K562 (cell line): ENCODE measurements around the gene HOXA10. TPM values are rescaled to one million over a fixed set of nuclear protein-coding genes. Genes with fewer than 3 reads are reported as not detected.

Experiments
- ATAC-seq: fragments of 200-7000 bp; cut with Tn5 transposase; 3 replicates; pipeline ENCODE4 v1.9.1; 2020; ENCODE audit warnings: moderate library complexity
- BruUV-seq: library from RNA; stranded (reverse); fragments of 400-500 nt; replicated peaks from 2 replicates; lab custom pipeline; 2021; lab: Mats Ljungman, UMichigan
- CTCF ChIA-PET: fragments of 300-600 bp; formaldehyde crosslinking; extraction: SDS; loops from one replicate; lab custom pipeline; 2021; ENCODE audit warnings: low intra/inter-chr PET ratio; lab: Yijun Ruan, JAX
- POLR2A ChIA-PET: fragments of 300-600, 350-650 bp; sonication (Branson Sonifier 250); formaldehyde crosslinking; extraction: SDS; loops from one replicate; lab custom pipeline; 2021; ENCODE audit warnings: antibody characterized with exemption, inconsistent platforms; lab: Yijun Ruan, JAX
- DNase-seq, 4 experiments: peaks; one replicate each; pipeline versions ENCODE4 v3.0.0 to v3.0.0-alpha.2; 2011 to 2018; ENCODE audit warnings: low spot score in 3 of 4, mixed read lengths in 3 of 4; ENCODE audit errors: extremely low read depth in 1 of 4
- FAIRE-seq: peaks from 2 replicates; lab custom pipeline; 2011; peaks lifted over from hg19 to GRCh38; lab: Jason Lieb, UNC
- H2AFZ ChIP-seq: 2 replicates; pipeline ENCODE4 v1.6.0; 2011; ENCODE audit warnings: low read depth, low read length, control low read depth, inconsistent platforms
- H3K27ac ChIP-seq: fragments of 200-600 bp; 3 replicates; pipeline ENCODE4 v1.8.0; 2011; ENCODE audit warnings: low read depth, mild to moderate bottlenecking, control low read depth, inconsistent platforms, low read length, moderate library complexity, mixed read lengths; ENCODE audit errors: extremely low read depth
- H3K27me3 ChIP-seq, 2 experiments: fragments of 300-600 bp in 1 of 2; 2 replicates in 1 of 2; 3 replicates in 1 of 2; pipeline versions ENCODE4 v1.6.0 to v1.8.0; 2011; ENCODE audit warnings: inconsistent platforms in 2 of 2, low read length in 2 of 2, mild to moderate bottlenecking in 1 of 2, mixed read lengths in 1 of 2, moderate library complexity in 1 of 2; ENCODE audit not compliant: control insufficient read depth in 2 of 2, insufficient read depth in 2 of 2
- H3K36me3 ChIP-seq: fragments of 300-600 bp; 3 replicates; pipeline ENCODE4 v1.8.0; 2011; ENCODE audit warnings: mild to moderate bottlenecking, low read length, inconsistent platforms; ENCODE audit not compliant: control insufficient read depth, insufficient read depth
- H3K4me1 ChIP-seq, 2 experiments: fragments of 200-600 bp in 1 of 2; replicated peaks in 1 of 2; 2 replicates in 1 of 2; 3 replicates in 1 of 2; pipeline versions ENCODE4 v1.5.1 to v1.8.0; 2011; ENCODE audit warnings: inconsistent platforms in 2 of 2, low read length in 2 of 2, mild to moderate bottlenecking in 1 of 2, mixed read lengths in 1 of 2, moderate library complexity in 1 of 2; ENCODE audit not compliant: control insufficient read depth in 2 of 2, insufficient read depth in 2 of 2
- H3K4me2 ChIP-seq: 2 replicates; pipeline ENCODE4 v1.6.1; 2011; ENCODE audit warnings: low read length, control low read depth, inconsistent platforms, mixed read lengths; ENCODE audit not compliant: insufficient read depth
- H3K4me3 ChIP-seq: fragments of 200-600 bp; sonication (generic), shearing (Covaris generic); 2 replicates; pipeline ENCODE4 v1.5.1; 2016; ENCODE audit warnings: control low read depth, inconsistent platforms
- H3K79me2 ChIP-seq: fragments of 200-600 bp; 3 replicates; pipeline ENCODE4 v1.8.0; 2011; ENCODE audit warnings: low read length, inconsistent platforms; ENCODE audit not compliant: control insufficient read depth, insufficient read depth
- H3K9ac ChIP-seq, 2 experiments: 2 replicates each; pipeline versions ENCODE4 v1.6.0 to v1.6.1; 2011; ENCODE audit warnings: low read depth in 2 of 2, low read length in 2 of 2, control low read depth in 1 of 2, inconsistent platforms in 1 of 2, mild to moderate bottlenecking in 1 of 2, mixed read lengths in 1 of 2; ENCODE audit not compliant: insufficient read depth in 1 of 2
- H3K9me1 ChIP-seq: one replicate; pipeline ENCODE4 v1.6.0; 2011; ENCODE audit warnings: inconsistent platforms, mild to moderate bottlenecking, low read length, moderate library complexity; ENCODE audit not compliant: control insufficient read depth, insufficient read depth
- H3K9me3 ChIP-seq: replicated peaks from 2 replicates; pipeline ENCODE4 v1.5.1; 2011; ENCODE audit warnings: low read depth, low read length, inconsistent platforms; ENCODE audit not compliant: control insufficient read depth, insufficient read depth
- H4K20me1 ChIP-seq: replicated peaks from 2 replicates; pipeline ENCODE4 v1.6.1; 2011; ENCODE audit warnings: low read length, inconsistent platforms, mixed read lengths; ENCODE audit not compliant: control insufficient read depth, insufficient read depth
- AFF1 ChIP-seq, 2 experiments: fragments of 450-650 bp; IDR thresholded peaks; 2 replicates each; pipeline ENCODE4 v1.6.1; 2018; ENCODE audit warnings: mild to moderate bottlenecking in 2 of 2, low read depth in 1 of 2; ENCODE audit not compliant: partially characterized antibody in 2 of 2
- CBX2 ChIP-seq: fragments of 200-600 bp; sonication (generic); IDR thresholded peaks from one replicate; pipeline ENCODE4 v1.6.1; 2012; ENCODE audit warnings: mild to moderate bottlenecking, low read length, inconsistent platforms; ENCODE audit not compliant: insufficient read depth, poor library complexity, severe bottlenecking
- CUX1 ChIP-seq: fragments of 200-800 bp; sonication (Bioruptor generic); IDR thresholded peaks from 2 replicates; pipeline ENCODE4 v1.6.1; 2016; ENCODE audit warnings: missing genetic modification characterization, missing compliant biosample characterization
- HDAC2 ChIP-seq: fragments of 450-650 bp; IDR thresholded peaks from 2 replicates; pipeline ENCODE4 v1.6.1; 2016; ENCODE audit warnings: mild to moderate bottlenecking
- MAX ChIP-seq: sonication (generic); formaldehyde crosslinking; IDR thresholded peaks from 2 replicates; pipeline ENCODE4 v1.9.0; 2022; ENCODE audit warnings: mild to moderate bottlenecking, missing genetic modification reagents
- MTF1 ChIP-seq: fragments of 250-450 bp; sonication (Bioruptor Pico); IDR thresholded peaks from 2 replicates; pipeline ENCODE4 v1.9.0; 2021; ENCODE audit warnings: moderate library complexity, mild to moderate bottlenecking, inconsistent platforms, borderline replicate concordance
- NKRF ChIP-seq: fragments of 450-650 bp; IDR thresholded peaks from 2 replicates; pipeline ENCODE4 v1.6.1; 2016; ENCODE audit warnings: borderline replicate concordance
- NUFIP1 ChIP-seq: fragments of 450-650 bp; IDR thresholded peaks from 2 replicates; pipeline ENCODE4 v1.6.1; 2018; ENCODE audit not compliant: partially characterized antibody
- ZC3H11A ChIP-seq: IDR thresholded peaks from 2 replicates; pipeline ENCODE4 v1.6.1; 2012; ENCODE audit warnings: low read depth, low read length, improper control_type of control experiment
- WGBS: fragments of 100-300 bp; shearing (Covaris generic); methylation state at CpG from one replicate; pipeline ENCODE4 v1.1.6; 2016; ENCODE audit warnings: low coverage, mixed read lengths; ENCODE audit not compliant: insufficient coverage; ENCODE audit errors: missing lambda C conversion rate; 5-methylcytosine and 5-hydroxymethylcytosine counted together
- in situ Hi-C: fragments of 300-500 bp; cut with MboI; formaldehyde crosslinking; loops from 4 replicates; pipeline ENCODE4 v1.15.0; 2018; ENCODE audit warnings: inconsistent platforms, mixed read lengths
- intact Hi-C: fragments of 100-400 bp; cut with micrococcal nuclease; formaldehyde crosslinking; loops from 2 replicates; pipeline ENCODE4 v1.14.2; 2022
- polyA plus RNA-seq, 8 experiments: library from polyadenylated mRNA; depleted of rRNA in 4 of 8; stranded (reverse) in 5 of 8; unstranded in 3 of 8; fragments of >200 nt; fragmentation: Nextera tagmentation in 2 of 8; fragmentation: Illumina TruSeq in 1 of 8; extraction: Ambion mirVana in 2 of 8; extraction: Trizol in 1 of 8; gene quantifications; 2 replicates each; pipeline versions ENCODE4 v1.2.1 to v1.2.3, GENCODE V29; 2011 to 2014; ENCODE audit warnings: inconsistent platforms in 1 of 8, missing spikeins in 1 of 8
- total RNA-seq, 7 experiments: library from RNA; depleted of rRNA in 6 of 7; stranded (reverse); fragments of >200 nt in 6 of 7; fragmentation: Illumina TruSeq in 2 of 7; extraction: Trizol in 2 of 7; gene quantifications; 2 replicates each; pipeline versions ENCODE4 v1.2.1 to v1.2.3, GENCODE V29; 2011 to 2021; ENCODE audit warnings: low replicate concordance in 1 of 7

HOXA10 gene
- total and polyA plus RNA-seq, 9 of the 15 experiments (the other 6 are each of a cell fraction or from before 2014, with no cell fraction given): not detected

GRCh38 chr7:27192546-27193334, 18.6 kb upstream of the HOXA10 start:
- FAIRE-seq (no peak), DNase-seq (no peak), ATAC-seq (no peak)
- POLR2A ChIA-PET: no interaction called here
- in situ Hi-C loops (no loop called here), intact Hi-C loops (no loop called here)
- H3K27ac ChIP-seq: no peak overlapping the region
- peaks cover 0 to 17% of the 10 kb centered on the region in 2 experiments; a peak in 2 of 5 replicates for H3K4me1 ChIP-seq
- no peak overlapping the region for H3K9ac ChIP-seq
- WGBS: 41% methylated on average over 59 of the region's 78 CpGs
- H2AFZ ChIP-seq: no peak overlapping the region
- no peak overlapping the region for H3K4me3 ChIP-seq
- H3K36me3 ChIP-seq: no peaks in the 10 kb centered on the region
- BruUV-seq: no TSS peak
- peaks cover 26 to 54% of the 10 kb centered on the region in 2 experiments for H3K27me3 ChIP-seq
- H3K4me2 ChIP-seq: no peak overlapping the region
- H3K79me2 ChIP-seq: no peaks in the 10 kb centered on the region
- CTCF ChIA-PET: no interaction called here
- no peaks in the 10 kb centered on the region for H3K9me1 ChIP-seq
- no peaks in the 10 kb centered on the region for H4K20me1 ChIP-seq
- H3K9me3 ChIP-seq: no peaks in the 10 kb centered on the region
- no peak for TF ChIP-seq MAX (CRISPR knock-in tag)
- no peak for TF ChIP-seq CUX1 (CRISPR knock-in tag)
- no peak for TF ChIP-seq ZC3H11A
- no peak for TF ChIP-seq MTF1 (CRISPR knock-in tag)
- no peak for TF ChIP-seq CBX2
- no peak for TF ChIP-seq NUFIP1
- TF ChIP-seq NKRF: no peak
- TF ChIP-seq HDAC2: no peak
- TF ChIP-seq AFF1 (IDR thresholded peaks at IDR 0.05; ENCODE audit: low read depth in 1 of 2, partially characterized antibody in 2 of 2): no peak
